NCI-H526 (cell line): ENCODE data around the gene ACTR3C.
"Not testable (repeated sequence)": the region's sequence is repeated elsewhere in the genome, so short reads cannot be mapped to it uniquely, and the experiment has no call there.

Experiments used
- DNase-seq, 2 experiments: peaks; one replicate each; lab custom pipeline; 2025; lab: John Stamatoyannopoulos, UW

The ACTR3C gene

GRCh38 chr7:150202894-150203293, 120.5 kb downstream of the ACTR3C start:
- DNase-seq: not testable (repeated sequence)
